A673 (cell line): ENCODE results near the gene INPP5A.

Experiments used
- CTCF ChIP-seq: fragments of 300-800, 200-600 bp; sonication (generic); conservative IDR thresholded peaks from 2 replicates; pipeline ENCODE4 v1.5.1; 2017; ENCODE audit warnings: low read depth, mild to moderate bottlenecking, antibody characterized with exemption, low read length, moderate library complexity, mixed read lengths
- EZH2 ChIP-seq: fragments of 200-600 bp; sonication (generic); IDR thresholded peaks from 2 replicates; pipeline ENCODE4 v1.6.1; 2017; ENCODE audit warnings: borderline replicate concordance, low read depth, mild to moderate bottlenecking, mixed read lengths, antibody characterized with exemption, low read length; ENCODE audit not compliant: poor library complexity, severe bottlenecking

DNA sequence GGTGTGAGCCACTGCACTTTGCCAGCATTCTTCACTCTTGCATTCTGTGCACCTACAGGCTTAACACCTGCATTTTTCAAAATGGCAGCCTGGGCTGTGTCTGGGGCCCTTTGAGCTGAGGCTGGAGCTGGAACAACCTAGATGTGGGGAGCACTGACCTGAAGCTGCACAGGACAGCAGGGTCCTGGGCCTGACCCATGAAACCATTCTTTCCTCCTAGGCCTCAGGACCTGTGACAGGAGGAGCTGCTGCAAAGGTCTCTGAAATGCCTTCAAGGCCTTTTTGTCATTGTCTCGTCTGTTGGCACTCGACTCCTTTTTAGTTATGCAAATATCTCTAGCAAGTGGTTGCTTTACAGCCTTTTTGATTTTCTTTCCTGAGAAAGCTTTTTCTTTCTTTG, 82.3 kb downstream of the INPP5A start:
- TF ChIP-seq EZH2 (no peak), CTCF (no peak)
